WTC11 (cell line): ENCODE data around the gene SNRNP27. TPM values are rescaled to one million over a fixed set of nuclear protein-coding genes. Genes with fewer than 3 reads are reported as not detected.
A peak's percentile ranks its signal among the peaks of the same experiment; 100 is the strongest.

Source experiments
- ATAC-seq: fragments of 200-7000 bp; cut with Tn5 transposase; 2 replicates; pipeline ENCODE4 v1.10.0; 2021; ENCODE audit warnings: mild to moderate bottlenecking, moderate library complexity
- CTCF ChIA-PET: fragments of 300-600 bp; sonication (Branson Sonifier 250); formaldehyde crosslinking; loops from one replicate; lab custom pipeline; 2021; ENCODE audit warnings: antibody characterized with exemption; lab: Charles Lee
- POLR2A ChIA-PET: fragments of 350-600 bp; sonication (Branson Sonifier 250); formaldehyde crosslinking; loops from one replicate; lab custom pipeline; 2021; ENCODE audit warnings: antibody characterized with exemption; lab: Charles Lee
- DNase-seq: peaks from one replicate; pipeline ENCODE4 v3.0.0; 2021; ENCODE audit warnings: low spot score
- H3K27ac Mint-ChIP-seq: 2 replicates; pipeline ENCODE4 v1.8.0; 2021; ENCODE audit warnings: mixed read lengths
- H3K27me3 Mint-ChIP-seq: 2 replicates; pipeline ENCODE4 v1.8.0; 2021; ENCODE audit warnings: low read depth, mild to moderate bottlenecking, moderate library complexity, mixed read lengths
- H3K36me3 Mint-ChIP-seq: 2 replicates; pipeline ENCODE4 v1.8.0; 2021; ENCODE audit warnings: mixed read lengths
- H3K4me1 Mint-ChIP-seq: 2 replicates; pipeline ENCODE4 v1.8.0; 2022; ENCODE audit warnings: mixed read lengths
- H3K4me3 Mint-ChIP-seq: 2 replicates; pipeline ENCODE4 v1.8.0; 2021; ENCODE audit warnings: mild to moderate bottlenecking, moderate library complexity, mixed read lengths
- H3K9me3 Mint-ChIP-seq: 2 replicates; pipeline ENCODE4 v1.8.0; 2021; ENCODE audit warnings: mixed read lengths
- AR ChIP-seq: fragments of 250-450 bp; sonication (Bioruptor Pico); IDR thresholded peaks from 2 replicates; pipeline ENCODE4 v1.9.0; 2021; ENCODE audit warnings: mild to moderate bottlenecking
- CBFB ChIP-seq: sonication (generic); formaldehyde crosslinking; IDR thresholded peaks from 2 replicates; pipeline ENCODE4 v1.8.1; 2022; ENCODE audit warnings: mild to moderate bottlenecking, low read depth, missing genetic modification reagents
- CREB1 ChIP-seq: sonication (generic); formaldehyde crosslinking; IDR thresholded peaks from 2 replicates; pipeline ENCODE4 v1.8.0; 2023; ENCODE audit warnings: mild to moderate bottlenecking, missing genetic modification reagents
- ESRRA ChIP-seq: sonication (generic); formaldehyde crosslinking; IDR thresholded peaks from 2 replicates; pipeline ENCODE4 v1.8.1; 2022; ENCODE audit warnings: mild to moderate bottlenecking, missing genetic modification reagents, borderline replicate concordance
- HMGA2 ChIP-seq: fragments of 250-450 bp; sonication (Bioruptor Pico); IDR thresholded peaks from 2 replicates; pipeline ENCODE4 v1.4.0; 2021; ENCODE audit warnings: mild to moderate bottlenecking, moderate library complexity
- NR3C1 ChIP-seq: sonication (generic); formaldehyde crosslinking; conservative IDR thresholded peaks from 2 replicates; pipeline ENCODE4 v1.8.1; 2023; ENCODE audit warnings: low read depth, mild to moderate bottlenecking, missing genetic modification reagents
- OVOL2 ChIP-seq: fragments of 250-450 bp; sonication (Bioruptor Pico); IDR thresholded peaks from 2 replicates; pipeline ENCODE4 v1.9.0; 2021; ENCODE audit warnings: mild to moderate bottlenecking, borderline replicate concordance
- PRDM15 ChIP-seq: sonication (generic); formaldehyde crosslinking; IDR thresholded peaks from 2 replicates; pipeline ENCODE4 v1.8.0; 2022; ENCODE audit warnings: missing genetic modification reagents
- RELA ChIP-seq: sonication (generic); formaldehyde crosslinking; IDR thresholded peaks from 2 replicates; pipeline ENCODE4 v1.8.1; 2022; ENCODE audit warnings: missing genetic modification reagents, mild to moderate bottlenecking, borderline replicate concordance
- ZBTB21 ChIP-seq: sonication (generic); formaldehyde crosslinking; IDR thresholded peaks from 2 replicates; pipeline ENCODE4 v1.8.1; 2023; ENCODE audit warnings: mild to moderate bottlenecking, missing genetic modification reagents, borderline replicate concordance
- ZNF317 ChIP-seq: sonication (generic); formaldehyde crosslinking; IDR thresholded peaks from 2 replicates; pipeline ENCODE4 v1.8.1; 2023; ENCODE audit warnings: low read depth, mild to moderate bottlenecking, moderate library complexity, missing genetic modification reagents, borderline replicate concordance
- ZNF423 ChIP-seq: fragments of 250-450 bp; sonication (Bioruptor Pico); IDR thresholded peaks from 2 replicates; pipeline ENCODE4 v2.1.2; 2022; ENCODE audit warnings: mild to moderate bottlenecking, moderate library complexity
- ZSCAN18 ChIP-seq: fragments of 250-450 bp; sonication (Bioruptor Pico); IDR thresholded peaks from 2 replicates; pipeline ENCODE4 v2.1.2; 2022; ENCODE audit warnings: mild to moderate bottlenecking, moderate library complexity
- total RNA-seq: library from RNA; stranded (reverse); gene quantifications from 3 replicates; pipeline ENCODE4 v1.2.3, GENCODE V29; 2021
- TF ChIP-seq, protein P1 (sequence below): fragments of 250-450 bp; sonication (Bioruptor Pico); IDR thresholded peaks from 2 replicates; pipeline ENCODE4 v1.9.0; 2021; ENCODE audit warnings: mild to moderate bottlenecking
- TF ChIP-seq, protein P2 (sequence below): sonication (generic); formaldehyde crosslinking; IDR thresholded peaks from 2 replicates; pipeline ENCODE4 v1.8.0; 2023; ENCODE audit warnings: mild to moderate bottlenecking, missing genetic modification reagents
- TF ChIP-seq, protein P3 (sequence below): sonication (generic); formaldehyde crosslinking; IDR thresholded peaks from 2 replicates; pipeline ENCODE4 v1.8.1; 2022; ENCODE audit warnings: mild to moderate bottlenecking, moderate library complexity, missing genetic modification reagents
- TF ChIP-seq, protein P4 (sequence below): sonication (generic); formaldehyde crosslinking; IDR thresholded peaks from 2 replicates; pipeline ENCODE4 v1.8.0; 2023; ENCODE audit warnings: missing genetic modification reagents

SNRNP27 gene
- total RNA-seq, 1 experiment from 2014 or later, result 38.4 TPM

DNA sequence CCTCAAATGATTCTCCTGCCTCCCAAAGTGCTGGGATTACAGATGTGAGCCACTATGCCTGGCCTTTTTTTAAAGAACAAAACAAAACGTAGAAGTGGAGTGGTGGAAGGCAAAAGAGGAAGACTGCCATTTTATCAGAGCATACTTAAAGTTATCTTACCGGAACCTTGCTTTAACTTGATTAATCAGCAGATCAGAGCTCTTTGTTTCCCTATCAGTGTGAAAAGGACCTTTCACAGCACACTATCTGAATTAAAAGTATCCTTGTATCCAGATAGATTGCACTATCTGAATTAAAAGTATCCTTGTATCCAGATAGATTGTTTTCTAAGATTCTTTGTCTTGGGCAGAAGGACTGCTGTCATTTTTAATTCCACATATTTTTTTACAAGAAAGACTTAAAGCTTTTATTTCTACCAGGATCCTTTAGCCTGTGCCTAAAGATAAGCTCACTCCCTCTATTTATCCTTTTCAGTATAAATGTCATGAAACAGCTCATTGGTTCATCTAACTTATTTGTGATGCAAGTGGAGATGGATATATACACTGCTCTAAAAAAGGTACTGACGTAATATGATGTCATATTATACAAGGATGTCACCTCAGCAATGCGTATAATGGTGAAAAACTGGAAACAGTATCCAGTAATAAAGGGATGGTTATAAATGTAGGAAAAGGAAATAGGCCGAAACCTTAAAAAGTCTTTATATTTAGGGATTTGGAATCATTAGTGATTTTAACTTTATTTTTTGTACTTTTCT lies 46.5 kb upstream of the SNRNP27 start (continued):
- TF ChIP-seq ZSCAN18 (CRISPR knock-in tag) (no peak), ZBTB21 (no peak), AR (no peak), ZNF317 (no peak), HMGA2 (CRISPR knock-in tag) (no peak)

DNA sequence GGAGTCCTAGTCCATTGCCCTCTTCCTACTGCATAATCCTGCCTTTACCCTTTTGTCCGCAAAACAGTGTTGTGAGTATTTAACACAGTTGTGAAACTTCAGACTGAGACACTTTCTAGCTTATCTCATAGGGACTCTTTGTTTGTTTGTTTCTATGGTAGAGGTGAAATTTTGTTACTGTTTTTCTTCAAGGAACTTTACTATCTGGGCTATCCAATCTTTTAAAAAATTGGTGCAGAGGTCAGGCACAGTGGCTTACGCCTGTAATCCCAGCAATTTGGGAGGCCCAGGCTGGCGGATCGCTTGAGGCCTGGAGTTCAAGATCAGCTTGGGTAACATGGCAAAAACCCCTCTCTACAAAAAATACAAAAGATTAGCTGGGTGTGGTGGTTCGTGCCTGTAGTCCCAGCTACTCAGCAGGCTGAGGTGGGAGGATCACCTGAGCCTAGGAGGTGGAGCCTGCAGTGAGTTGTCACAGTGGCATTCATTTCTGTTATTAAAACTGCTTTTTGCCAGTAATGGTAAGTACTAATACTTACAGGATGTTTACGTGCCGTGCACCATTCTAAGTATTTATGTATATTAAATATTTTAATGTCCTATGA lies 45.5 kb upstream of the SNRNP27 start:
- no peaks in the 10 kb centered on the region for H3K4me1 Mint-ChIP-seq
- CTCF ChIA-PET, result interaction anchor here (2.8 kb wide), 1 partner anchor 124 kb away, joined by 17 read pairs; no protein-coding TSS in a partner anchor
- H3K36me3 Mint-ChIP-seq, result peaks cover 40% of the 10 kb centered on the region
- H3K27ac Mint-ChIP-seq, result peak overlapping the region; percentile 66
- H3K4me3 Mint-ChIP-seq, result no peak overlapping the region
- no peaks in the 10 kb centered on the region for H3K27me3 Mint-ChIP-seq
- ATAC-seq (no peak), DNase-seq (no peak)
- H3K9me3 Mint-ChIP-seq, result no peaks in the 10 kb centered on the region
- POLR2A ChIA-PET, result no interaction called here
- TF ChIP-seq ESRRA (CRISPR knock-in tag) (no peak), PRDM15 (CRISPR knock-in tag) (no peak), OVOL2 (CRISPR knock-in tag) (no peak), CREB1 (CRISPR knock-in tag) (no peak), NR3C1 (CRISPR knock-in tag) (no peak), RELA (CRISPR knock-in tag) (no peak), ZNF423 (CRISPR knock-in tag) (no peak), CBFB (CRISPR knock-in tag) (no peak)
- TF ChIP-seq, protein P1, sequence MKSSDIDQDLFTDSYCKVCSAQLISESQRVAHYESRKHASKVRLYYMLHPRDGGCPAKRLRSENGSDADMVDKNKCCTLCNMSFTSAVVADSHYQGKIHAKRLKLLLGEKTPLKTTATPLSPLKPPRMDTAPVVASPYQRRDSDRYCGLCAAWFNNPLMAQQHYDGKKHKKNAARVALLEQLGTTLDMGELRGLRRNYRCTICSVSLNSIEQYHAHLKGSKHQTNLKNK, result no peak
- TF ChIP-seq, protein P2, sequence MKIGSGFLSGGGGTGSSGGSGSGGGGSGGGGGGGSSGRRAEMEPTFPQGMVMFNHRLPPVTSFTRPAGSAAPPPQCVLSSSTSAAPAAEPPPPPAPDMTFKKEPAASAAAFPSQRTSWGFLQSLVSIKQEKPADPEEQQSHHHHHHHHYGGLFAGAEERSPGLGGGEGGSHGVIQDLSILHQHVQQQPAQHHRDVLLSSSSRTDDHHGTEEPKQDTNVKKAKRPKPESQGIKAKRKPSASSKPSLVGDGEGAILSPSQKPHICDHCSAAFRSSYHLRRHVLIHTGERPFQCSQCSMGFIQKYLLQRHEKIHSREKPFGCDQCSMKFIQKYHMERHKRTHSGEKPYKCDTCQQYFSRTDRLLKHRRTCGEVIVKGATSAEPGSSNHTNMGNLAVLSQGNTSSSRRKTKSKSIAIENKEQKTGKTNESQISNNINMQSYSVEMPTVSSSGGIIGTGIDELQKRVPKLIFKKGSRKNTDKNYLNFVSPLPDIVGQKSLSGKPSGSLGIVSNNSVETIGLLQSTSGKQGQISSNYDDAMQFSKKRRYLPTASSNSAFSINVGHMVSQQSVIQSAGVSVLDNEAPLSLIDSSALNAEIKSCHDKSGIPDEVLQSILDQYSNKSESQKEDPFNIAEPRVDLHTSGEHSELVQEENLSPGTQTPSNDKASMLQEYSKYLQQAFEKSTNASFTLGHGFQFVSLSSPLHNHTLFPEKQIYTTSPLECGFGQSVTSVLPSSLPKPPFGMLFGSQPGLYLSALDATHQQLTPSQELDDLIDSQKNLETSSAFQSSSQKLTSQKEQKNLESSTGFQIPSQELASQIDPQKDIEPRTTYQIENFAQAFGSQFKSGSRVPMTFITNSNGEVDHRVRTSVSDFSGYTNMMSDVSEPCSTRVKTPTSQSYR, result no peak
- TF ChIP-seq, protein P3, sequence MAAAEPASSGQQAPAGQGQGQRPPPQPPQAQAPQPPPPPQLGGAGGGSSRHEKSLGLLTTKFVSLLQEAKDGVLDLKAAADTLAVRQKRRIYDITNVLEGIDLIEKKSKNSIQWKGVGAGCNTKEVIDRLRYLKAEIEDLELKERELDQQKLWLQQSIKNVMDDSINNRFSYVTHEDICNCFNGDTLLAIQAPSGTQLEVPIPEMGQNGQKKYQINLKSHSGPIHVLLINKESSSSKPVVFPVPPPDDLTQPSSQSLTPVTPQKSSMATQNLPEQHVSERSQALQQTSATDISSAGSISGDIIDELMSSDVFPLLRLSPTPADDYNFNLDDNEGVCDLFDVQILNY (CRISPR knock-in tag), result no peak
- TF ChIP-seq, protein P4, sequence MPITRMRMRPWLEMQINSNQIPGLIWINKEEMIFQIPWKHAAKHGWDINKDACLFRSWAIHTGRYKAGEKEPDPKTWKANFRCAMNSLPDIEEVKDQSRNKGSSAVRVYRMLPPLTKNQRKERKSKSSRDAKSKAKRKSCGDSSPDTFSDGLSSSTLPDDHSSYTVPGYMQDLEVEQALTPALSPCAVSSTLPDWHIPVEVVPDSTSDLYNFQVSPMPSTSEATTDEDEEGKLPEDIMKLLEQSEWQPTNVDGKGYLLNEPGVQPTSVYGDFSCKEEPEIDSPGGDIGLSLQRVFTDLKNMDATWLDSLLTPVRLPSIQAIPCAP (CRISPR knock-in tag), result no peak
